Activated CD4-positive, alpha-beta T cell treated with anti-CD3 and anti-CD28 coated beads, Interleukin-2, Interleukin-6, amounts not matched to agents 100 ng/mL and 50 ng/mL, durations not matched to agents 16 hours and 8 hours (primary cell): ENCODE data around the gene AQP7.
"Not testable (repeated sequence)": the region's sequence is repeated elsewhere in the genome, so short reads cannot be mapped to it uniquely, and the experiment has no call there.

Experiments
- DNase-seq: peaks from one replicate; pipeline ENCODE4 v3.0.0-alpha.2; 2020

The AQP7 gene

DNA sequence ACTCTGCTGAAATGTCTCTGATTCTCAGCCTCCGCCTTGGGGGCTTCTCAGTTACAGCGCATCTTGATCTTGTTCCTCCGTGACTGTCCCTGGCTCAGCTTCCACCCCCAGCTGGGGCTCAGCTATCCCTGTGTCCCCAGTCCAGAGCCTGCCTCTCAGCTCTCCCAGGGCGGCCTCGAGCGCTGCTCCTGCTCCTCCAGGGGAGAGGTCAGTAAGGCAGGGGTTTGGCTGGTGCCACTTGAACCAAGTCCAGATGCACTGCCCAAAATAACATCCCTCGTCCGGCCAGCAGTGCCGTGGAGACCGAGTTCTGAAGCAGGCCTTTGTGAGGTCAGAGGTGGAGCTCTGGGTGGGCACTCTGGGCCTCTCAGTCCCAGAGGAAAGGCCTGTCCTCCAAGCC is at the start of gene AQP7:
AQP7 (minus strand) TSS at position 198 of the 400 bp plus-strand sequence. CDS start 1,306 bp downstream, outside the sequence.
- not testable (repeated sequence) for DNase-seq

DNA sequence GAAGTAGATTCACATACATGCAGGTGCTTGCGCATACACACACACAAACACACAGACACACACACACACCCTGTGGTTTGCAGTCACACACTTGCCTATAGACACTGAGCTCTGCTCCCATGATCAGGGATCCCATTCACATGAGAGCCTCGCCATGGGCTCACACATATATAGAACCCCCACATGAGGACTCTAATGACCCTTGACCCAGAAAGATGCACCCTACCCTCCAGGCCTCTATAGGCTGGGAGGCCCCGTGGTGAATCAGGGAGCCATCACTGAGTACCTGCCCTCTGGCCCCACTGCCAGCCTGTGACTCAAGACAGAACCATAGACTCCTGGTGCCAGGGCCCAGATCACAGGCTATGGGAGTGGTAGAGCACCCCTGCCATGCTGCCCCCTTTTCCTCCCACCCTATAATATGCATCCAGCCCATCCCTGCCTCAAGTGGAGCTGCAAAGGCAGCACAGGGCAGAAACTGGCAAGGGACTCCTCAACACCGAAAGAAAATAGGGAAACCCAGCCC is 48.3 kb upstream of the AQP7 start:
- DNase-seq, result no peak

DNA sequence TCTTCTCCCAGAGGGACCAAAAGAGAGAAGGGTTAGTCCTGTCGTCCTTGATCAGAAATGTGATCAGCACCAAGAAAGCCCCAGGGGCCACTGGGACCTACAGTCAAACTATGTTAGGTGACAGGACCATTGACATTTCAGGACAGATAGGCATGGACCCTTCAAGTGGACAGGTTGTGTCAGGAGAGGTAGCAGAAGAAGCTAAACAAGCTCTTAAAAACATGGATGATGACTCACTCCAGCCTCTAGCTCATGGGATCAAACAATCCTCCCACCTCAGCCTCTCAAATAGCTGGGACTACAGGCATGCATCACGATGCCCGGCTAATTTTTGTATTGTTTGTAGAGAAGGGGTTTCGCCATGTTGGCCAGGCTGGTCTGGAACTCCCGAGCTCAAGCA is 47.3 kb upstream of the AQP7 start:
- DNase-seq, result no peak

DNA sequence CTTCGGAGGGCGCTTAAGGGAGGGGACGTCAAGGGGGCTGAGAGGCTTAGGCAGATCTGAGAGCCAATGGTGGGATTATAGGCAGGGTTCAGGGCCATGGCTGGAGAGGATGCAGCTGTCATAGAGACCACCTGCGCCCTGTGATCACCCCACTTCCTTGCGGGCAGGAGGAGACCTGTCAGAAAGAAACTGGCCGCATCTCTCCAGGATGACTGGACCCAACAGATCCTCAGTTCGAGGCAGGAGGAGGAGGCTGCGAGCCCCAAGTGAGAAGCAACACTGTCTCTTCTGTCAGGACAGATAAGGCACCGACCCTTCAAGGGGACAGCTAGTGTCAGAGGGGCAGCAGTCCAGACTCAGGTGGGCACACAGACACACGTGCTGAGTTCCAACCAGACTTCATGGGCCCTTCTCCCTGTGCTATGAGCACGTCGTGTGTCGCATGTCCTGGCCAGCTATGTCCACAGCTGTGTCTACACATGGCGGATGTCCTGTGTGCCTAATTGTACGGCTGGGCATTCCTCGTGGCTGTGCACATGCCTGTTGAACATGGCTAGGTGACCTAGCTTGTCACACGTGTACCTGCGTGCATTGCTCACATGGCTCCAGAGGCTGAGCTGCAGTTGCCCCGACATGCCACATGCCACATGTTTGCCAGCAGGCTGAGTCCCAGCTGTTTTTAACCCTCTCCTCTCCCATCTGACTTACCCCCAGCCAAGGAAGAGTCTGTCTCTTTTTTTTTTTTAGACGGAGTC is 45.6 kb upstream of the AQP7 start:
- DNase-seq, result peak; percentile 51

DNA sequence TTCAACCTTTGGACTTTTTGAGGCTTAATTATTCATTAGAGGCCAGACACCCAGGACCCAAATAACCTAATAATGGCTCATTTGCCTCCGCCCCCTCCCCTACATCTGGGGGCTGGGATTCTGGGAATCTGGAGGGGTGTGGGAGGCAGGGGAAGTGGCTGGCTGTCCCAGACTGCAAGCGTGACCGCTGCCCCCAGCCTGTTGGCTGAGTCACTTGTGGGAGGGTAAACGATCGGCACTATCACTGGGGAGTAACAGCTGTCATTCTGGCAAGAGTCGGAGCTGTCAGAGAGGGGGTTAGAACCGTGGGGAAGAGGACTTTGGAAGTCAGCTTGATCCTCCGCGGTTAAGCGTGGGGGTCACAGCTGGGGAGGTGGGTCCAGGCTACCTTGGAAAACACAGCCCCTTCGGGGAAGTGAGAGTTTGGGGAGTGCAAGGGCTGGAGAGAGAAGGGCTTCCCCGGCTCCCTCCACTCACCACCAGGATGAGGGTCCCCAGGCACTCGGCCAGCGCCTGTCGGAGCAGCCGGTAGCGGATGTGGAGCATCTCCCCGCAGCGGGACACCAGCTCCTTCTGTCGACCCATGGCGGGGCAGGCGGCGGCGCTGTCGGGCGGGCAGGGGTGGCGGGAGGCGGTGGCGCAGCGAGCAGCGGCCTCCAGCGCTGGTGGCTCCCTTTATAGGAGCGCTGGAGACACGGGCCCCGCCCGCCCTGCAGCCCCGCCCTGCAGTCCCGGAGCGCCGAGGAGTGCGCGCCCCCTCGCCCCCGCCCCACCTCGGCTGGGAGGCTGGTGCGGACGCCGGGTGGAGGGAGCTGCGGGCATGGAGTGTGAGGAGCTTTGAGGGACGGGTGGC is 44.8 kb upstream of the AQP7 start, which contains the start of gene AQP3:
AQP3 (minus strand) TSS at position 648 of the 853 bp plus-strand sequence; CDS start at position 585, 63 bp downstream.
- DNase-seq, result peak; percentile 77

DNA sequence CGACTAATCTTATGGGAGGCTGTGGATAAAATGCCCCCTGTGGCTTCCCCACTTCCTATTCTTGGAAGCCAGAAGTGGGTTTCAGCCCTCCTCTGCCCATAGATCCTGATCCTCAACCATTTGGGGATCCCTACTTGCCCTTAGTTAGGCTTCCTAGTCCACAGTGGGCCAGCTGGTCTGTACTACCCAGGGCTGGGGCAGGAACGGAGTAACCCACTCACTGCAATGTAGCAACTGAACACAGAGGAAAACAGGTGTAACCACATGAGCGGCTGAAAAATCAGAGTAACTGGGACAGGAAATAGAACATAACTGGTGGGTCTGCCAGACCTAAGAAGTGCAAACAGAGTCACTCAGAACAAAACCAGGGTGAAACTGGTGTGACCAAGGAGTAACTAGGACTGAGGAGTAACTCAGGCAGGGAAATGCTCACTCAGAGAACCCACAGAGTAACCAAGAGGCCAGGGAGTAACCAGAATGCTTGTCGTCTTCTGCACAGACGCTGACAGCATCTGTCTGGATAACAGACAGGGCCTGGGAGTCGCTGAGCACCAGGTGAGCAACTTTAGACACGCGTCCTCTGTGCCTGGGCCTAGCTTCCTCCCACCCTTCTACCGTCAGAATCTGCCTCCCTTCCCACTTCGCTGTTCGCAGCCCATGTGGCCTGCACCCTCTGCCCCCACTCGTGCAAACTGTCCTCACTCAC is 44.0 kb upstream of the AQP7 start:
- peak; percentile 90 for DNase-seq

DNA sequence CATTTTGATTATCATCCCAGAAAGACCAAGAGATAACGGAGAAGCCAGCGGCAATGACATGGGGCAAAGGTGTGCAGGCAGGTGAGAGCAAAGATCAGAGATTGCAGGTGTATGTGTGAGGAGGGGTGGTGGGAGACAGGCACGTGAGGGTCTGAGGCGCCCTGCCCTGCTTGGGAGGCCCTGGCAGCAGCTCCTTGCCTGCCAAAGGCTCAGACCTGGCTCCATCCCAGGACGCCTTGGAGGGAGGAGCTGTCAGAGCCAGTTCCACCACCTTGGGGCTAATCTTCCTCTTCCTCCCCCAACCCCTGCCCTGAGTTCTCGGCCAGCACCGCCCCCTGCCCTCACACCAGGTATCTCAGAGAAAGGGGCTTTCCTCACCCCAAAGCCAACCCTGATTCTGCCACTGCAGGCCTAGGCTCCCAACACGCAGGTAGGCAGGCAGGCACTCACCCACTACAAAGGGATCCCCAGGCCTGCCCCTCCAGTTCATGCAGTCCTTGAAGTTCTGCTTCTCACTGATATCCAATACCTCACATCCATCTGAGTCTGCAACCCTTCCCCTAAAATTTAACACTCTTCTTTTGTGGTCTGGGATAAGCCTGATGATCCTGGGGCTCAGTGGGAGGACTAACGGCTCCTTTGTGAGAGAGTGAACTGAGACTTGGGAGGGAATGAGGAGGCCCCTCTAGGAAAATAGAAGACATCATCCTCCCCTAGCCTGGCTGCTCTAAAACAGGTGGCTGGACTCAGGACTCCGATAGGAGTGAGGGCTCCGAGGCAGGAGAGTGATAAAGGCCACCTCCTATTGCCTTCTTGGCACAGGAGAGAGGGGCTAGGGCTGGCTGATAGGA is 43.2 kb upstream of the AQP7 start:
- DNase-seq, result no peak

DNA sequence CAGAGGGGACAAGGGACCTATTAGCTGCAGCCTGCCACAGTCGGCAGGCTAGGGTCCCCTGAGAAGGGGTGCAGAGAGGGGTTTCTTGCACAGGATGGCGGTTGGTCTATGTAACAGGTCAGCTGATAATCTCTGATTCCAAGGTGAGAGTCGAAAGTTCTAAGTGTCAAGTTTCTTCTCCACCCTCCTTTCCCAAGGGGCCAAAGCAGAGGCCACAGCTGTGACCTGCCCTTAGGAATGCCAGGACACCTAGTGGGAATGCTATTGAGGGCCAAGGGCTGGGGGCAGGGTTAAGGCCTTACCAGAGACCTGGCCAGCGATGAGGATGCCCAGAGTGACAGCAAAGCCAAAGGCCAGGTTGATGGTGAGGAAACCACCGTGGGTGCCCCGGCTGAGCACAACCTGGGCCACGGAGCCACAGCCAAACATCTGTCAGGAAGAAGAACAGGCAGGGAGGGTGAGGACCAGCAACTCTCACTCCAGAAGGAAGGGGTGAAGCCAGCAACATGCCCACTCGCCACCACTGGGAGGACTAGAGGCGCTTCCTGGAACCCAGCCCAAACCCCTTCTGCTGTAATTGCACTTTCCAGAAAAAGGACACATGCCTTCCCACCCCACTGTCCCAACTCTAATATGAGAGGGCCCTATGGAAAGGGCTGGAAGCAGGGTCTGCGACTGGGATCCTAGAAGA is 41.2 kb upstream of the AQP7 start:
- no peak for DNase-seq

DNA sequence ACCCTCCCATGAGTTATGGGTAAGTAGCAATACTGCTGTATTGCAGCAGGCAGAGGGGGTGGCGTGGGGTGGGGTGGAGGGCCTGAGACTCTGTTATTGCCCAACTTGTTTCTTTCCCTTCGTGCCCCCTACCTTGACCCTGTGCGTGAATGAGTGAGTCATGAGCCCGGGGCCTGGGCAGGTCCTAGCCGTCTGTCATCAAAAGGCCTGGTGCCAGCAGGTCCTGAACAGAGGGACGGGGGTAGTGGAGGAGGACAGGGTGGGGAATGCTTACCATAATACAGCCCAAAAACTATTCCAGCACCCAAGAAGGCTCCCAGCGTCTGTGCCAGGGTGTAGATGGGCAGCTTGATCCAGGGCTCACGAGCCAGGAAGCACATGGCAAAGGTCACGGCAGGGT is 40.7 kb upstream of the AQP7 start:
- no peak for DNase-seq

DNA sequence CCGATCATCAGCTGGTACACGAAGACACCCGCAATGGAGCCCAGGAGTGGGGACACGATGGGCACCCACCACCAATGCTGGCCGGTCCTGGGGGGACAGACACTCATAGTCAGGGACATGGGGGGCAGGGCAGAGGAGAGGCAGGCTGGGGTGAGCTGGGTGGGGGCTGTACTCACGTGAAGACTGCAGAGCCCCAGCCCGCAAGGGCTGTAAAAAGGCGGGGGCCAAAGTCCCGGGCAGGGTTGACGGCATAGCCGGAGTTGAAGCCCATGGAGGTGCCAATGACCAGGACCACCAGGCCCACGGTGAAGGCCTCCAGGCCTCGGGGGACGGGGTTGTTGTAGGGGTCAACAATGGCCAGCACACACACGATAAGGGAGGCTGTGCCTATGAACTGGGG is 39.8 kb upstream of the AQP7 start:
- DNase-seq, result no peak

DNA sequence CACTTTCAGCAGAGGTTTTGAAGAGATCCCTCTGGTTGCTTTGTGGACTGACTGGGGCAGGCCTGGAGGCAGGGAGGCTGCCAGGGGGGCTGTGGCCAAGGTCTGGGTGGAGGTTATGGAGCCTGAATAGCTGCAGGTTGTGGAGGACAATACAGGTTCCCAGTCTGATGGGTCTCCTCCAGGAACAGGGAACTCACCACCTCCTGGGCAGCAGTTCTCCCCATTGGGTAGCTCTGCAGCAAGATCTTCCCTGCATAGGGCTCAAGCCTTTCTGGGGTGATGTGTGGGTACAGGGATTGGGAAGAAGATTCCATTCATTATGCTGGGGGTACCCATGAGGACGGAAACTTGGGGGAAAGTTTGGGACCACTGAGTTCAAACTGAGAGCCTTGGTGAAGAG is 38.2 kb upstream of the AQP7 start:
- no peak for DNase-seq

DNA sequence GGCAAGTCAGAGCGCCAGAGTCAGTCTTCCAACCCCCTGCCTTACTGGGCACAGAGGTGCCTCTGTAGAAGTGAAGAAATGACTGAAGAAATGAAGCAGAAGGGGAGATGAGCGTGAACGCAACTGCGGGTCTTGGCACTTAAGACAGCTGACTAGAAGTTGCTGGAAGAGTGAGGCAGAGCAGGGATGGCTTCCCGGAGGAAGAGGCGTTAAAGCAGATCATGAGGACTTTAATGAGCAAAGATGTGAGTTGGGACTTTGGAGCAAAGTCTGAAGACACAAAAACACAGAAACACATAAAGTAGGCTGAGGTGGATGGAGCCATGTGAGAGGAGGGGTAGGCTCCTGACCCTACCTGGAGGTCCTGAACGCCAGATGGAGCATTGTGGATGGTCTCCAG is 37.8 kb upstream of the AQP7 start:
- DNase-seq, result no peak

DNA sequence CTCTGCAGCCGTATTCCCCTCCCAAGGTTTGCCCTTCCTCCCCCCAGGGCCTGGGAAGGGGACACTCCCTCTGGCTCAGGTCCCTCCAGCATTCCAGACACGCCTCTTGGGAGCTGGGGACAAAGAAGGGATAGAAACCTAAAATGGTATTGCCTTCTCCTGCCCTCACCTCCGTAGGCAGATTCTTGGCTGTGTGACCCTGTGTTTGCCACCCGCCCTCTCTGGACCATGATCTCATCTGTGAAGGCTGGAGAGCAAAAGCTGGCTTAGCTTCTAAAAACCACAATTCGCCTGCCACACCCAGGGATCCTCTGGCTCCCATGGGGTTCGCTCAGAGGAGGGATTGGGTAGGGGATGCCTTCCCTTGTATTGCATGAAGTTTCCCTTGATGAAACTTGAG is 37.4 kb upstream of the AQP7 start:
- DNase-seq, result no peak

DNA sequence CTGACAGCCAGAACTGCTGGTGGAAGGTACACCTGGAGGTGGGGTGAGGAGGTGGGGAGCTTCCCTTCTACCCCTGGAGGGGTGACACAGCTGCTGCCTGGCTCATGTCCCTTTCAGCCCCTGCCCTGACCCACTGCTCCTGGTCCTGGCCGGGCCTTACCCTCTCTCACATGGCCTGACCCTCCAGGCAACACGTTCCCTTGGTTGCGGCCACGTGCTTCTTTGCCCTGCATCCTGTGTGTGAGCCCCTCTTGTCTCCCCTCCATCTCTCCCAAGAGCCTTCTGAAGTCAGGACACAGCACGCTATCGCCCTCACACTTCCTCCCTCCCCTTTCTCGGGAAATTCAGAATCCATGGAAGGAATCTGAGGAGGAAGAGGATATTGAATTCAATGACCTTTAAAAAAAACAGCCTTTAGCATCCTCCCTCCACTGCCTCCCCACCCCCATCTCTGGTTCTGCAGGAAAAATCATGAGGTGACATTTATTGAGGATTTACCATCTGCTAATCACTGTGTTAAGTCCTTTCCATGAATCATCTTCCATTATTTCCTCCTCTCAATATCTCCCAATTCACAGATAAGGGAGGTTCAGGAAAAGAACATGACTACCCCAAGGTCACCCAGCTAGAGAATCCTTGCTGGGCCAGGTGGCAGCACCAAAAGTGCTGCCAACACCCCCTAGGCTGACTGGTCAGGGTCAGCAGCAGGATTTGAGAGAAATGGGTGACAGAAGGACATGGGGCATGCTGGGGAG is 36.7 kb upstream of the AQP7 start:
- no peak for DNase-seq

DNA sequence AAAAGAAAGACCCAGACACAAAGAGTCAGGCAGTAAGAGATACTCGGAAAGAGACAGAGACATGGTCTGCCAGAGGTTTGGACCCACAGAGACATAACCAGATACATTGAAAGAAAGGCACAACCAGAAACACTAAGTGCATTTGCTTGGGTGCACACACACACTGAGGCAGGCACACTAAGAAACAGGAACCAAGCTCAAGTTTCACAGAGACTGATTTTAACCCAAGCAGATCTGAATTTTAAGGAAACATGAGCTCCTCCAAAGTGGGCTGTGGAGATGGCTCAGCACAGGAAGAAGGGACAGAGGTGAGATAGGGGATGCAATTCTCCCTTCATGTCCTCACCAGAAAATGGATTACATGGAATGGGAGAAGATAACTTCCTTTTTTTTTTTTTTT is 35.5 kb upstream of the AQP7 start:
- no peak for DNase-seq

DNA sequence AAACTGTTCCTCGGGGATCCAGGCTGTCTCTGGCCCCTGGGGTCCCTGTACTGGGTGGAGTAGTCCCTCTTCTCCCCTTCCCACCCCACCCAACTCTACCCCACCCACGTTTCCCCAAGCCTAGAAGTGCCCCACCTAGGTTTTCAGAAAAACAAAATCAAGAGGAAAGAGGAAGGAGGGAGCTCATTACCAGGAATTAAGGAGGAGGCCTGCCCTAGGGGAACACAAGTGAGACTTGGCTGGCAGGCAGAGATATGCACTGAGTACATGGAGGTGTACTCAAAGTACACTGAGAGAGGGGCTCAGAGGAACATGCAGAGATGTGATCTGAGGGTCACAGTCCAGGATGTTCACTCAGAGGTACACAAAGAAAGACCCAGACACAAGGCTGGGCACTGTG is 34.8 kb upstream of the AQP7 start:
- DNase-seq, result no peak

DNA sequence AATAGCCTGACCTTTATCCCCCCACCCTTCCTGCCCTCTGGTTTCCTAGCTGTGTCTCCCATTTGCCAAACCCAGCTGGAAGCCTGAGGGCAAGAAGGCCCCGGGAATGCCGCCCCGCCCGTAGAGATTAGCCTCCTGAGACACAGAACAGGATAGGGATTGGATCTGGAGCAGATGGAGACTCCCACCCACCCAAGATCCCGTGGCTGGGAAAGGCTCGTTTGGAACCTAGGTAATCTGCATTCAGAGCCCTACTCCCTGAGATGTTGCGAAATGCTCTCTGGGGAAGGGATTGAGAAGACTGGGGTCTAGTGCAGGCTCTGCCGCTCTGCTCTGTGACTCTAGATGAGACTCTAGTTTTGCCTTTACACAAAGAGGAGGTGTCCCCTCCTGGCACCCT is 34.1 kb upstream of the AQP7 start:
- DNase-seq, result no peak

DNA sequence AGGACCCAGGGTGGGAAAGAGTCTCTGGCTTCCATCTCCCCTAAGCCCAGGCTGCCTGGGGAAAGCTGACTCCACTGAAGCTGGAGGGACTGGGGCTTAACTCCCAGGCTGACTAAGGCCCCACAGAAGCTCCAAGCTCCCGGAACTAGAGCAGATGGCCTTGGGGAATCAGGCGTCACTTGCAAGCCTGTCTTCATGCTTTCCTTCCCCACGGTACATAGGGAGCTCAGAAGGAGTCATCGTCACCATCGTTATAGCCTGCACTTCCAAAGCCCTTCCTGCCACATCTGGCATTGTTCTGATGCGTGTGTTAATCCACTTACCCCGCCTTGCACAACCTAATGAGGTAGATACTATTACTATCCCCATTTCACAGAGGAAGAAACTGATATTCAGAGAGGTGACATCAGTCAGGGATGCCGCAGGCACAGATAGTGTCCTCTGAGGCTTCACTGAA is 33.5 kb upstream of the AQP7 start:
- DNase-seq, result no peak

DNA sequence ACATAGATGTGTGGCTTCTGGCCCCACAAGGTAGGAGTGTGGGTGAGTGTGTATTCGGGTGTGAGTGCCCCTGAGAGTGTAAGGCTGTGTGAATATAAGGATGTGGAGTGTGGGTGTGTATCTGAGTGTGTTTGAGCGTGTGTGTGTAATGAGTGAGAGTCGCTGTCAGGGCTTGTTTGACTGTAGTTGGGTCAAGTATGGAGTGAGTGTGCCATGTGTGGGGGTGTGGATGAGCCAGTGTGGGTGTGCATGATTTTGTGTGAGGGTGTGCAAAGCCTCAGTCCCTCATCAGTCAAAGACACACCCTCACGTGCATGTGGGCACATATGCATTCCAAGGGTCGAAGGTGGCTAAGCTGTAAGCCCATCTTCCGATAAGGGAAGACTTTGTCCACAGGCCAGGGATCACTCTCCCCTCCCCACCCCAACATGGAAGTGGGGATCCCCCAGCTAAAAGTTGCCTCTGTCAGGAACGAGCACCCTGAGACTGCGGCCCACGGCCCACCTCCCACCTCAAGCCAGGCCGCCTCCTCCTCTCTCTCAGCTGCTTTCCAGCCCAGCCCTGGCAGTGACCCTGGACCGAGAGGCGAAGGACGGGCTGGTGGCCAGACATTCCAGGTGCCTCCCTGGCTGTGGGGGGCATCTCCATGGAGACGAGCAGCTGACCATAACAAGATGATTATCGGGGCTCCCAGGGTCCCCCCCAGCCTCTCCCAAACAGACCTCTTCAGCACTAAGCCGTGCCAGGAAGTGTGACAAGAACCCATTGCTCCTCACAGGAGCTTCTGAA is 32.1 kb upstream of the AQP7 start:
- DNase-seq, result no peak

DNA sequence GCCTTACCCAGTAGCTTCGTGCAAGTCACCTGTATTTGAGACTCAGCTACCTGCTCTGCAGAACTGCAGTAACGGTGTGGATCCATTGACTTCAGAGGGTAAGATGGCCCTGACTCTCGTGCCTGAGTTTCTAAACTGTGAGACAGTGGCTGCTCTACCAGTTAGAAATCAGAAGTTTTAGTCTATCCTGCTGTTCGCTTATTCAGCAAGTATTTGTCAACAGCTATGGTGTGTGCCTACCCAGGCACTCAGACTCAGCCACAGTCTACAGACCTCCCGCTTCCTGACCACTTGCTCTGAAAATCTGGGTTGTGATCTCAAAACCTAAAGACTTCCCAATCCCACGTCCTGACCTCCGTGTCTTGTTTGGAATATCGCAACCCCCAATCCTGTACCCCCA is 31.5 kb upstream of the AQP7 start:
- no peak for DNase-seq
